HL-60 (cell line): ENCODE data around the gene DNMT1.

Experiments
- DNase-seq, 2 experiments: peaks; one replicate each; pipeline ENCODE4 v3.0.0-alpha.2; 2010 to 2020; ENCODE audit warnings: low read depth in 1 of 2, low spot score in 1 of 2
- H3K27ac ChIP-seq: fragments of 250-450 bp; sonication (Bioruptor Pico); replicated peaks from 2 replicates; pipeline ENCODE4 v1.5.1; 2020; ENCODE audit warnings: mild to moderate bottlenecking, moderate library complexity
- H3K27me3 ChIP-seq: fragments of 250-450 bp; sonication (Bioruptor Pico); 2 replicates; pipeline ENCODE4 v1.5.1; 2021; ENCODE audit warnings: mild to moderate bottlenecking, moderate library complexity; ENCODE audit not compliant: insufficient read depth, poor library complexity, severe bottlenecking
- H3K4me3 ChIP-seq: replicated peaks from 2 replicates; pipeline ENCODE4 v1.5.1; 2011; ENCODE audit warnings: mild to moderate bottlenecking, control low read depth, low read length; ENCODE audit not compliant: insufficient read depth
- GABPA ChIP-seq: IDR thresholded peaks from 2 replicates; pipeline ENCODE4 v1.6.1; 2012; ENCODE audit warnings: low read depth
- POLR2AphosphoS5 ChIP-seq: IDR thresholded peaks from 2 replicates; pipeline ENCODE4 v1.6.1; 2012; ENCODE audit warnings: low read depth
- SPI1 ChIP-seq: IDR thresholded peaks from 2 replicates; pipeline ENCODE4 v1.6.1; 2012; ENCODE audit warnings: low read depth, mild to moderate bottlenecking, borderline replicate concordance
- TF ChIP-seq, protein P1 (sequence below): IDR thresholded peaks from 2 replicates; pipeline ENCODE4 v1.6.1; 2012; ENCODE audit warnings: low read depth; ENCODE audit not compliant: insufficient replicate concordance
- TF ChIP-seq, protein P2 (sequence below): IDR thresholded peaks from one replicate; pipeline ENCODE4 v1.5.1; 2011; ENCODE audit warnings: low read length, control low read depth, inconsistent platforms; ENCODE audit not compliant: insufficient read depth

DNMT1 gene

DNA sequence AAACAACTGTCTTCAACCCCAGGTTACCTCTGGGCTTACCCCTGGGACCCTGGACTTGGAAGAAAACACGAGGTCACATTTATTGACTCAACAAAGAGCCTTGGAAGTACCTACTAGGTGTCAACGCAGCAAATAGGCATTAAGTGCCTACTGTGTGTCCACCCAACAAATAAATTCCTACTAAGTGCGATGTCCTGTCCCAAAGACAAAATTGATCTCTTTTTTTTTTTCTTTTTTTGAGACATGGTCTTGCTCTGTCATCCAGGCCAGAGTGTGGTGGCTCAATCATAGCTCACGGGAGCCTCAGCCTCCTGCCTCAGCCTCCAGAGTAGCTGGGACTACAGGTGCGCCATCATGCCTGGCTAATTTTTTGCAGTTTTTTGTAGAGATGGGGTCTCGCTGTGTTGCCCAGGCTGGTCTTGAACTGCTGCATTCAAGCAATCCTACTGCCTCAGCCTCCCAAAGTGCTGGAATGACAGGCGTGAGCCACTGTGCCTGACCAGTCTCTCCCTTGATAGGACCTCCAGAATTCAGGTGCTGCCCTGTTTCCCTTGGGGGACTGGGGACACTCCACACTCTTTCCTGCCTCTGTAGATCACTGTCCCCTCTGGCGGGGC, 37.0 kb upstream of the DNMT1 start:
- no peak for TF ChIP-seq GABPA
- TF ChIP-seq POLR2AphosphoS5: no peak
- TF ChIP-seq, protein P1, sequence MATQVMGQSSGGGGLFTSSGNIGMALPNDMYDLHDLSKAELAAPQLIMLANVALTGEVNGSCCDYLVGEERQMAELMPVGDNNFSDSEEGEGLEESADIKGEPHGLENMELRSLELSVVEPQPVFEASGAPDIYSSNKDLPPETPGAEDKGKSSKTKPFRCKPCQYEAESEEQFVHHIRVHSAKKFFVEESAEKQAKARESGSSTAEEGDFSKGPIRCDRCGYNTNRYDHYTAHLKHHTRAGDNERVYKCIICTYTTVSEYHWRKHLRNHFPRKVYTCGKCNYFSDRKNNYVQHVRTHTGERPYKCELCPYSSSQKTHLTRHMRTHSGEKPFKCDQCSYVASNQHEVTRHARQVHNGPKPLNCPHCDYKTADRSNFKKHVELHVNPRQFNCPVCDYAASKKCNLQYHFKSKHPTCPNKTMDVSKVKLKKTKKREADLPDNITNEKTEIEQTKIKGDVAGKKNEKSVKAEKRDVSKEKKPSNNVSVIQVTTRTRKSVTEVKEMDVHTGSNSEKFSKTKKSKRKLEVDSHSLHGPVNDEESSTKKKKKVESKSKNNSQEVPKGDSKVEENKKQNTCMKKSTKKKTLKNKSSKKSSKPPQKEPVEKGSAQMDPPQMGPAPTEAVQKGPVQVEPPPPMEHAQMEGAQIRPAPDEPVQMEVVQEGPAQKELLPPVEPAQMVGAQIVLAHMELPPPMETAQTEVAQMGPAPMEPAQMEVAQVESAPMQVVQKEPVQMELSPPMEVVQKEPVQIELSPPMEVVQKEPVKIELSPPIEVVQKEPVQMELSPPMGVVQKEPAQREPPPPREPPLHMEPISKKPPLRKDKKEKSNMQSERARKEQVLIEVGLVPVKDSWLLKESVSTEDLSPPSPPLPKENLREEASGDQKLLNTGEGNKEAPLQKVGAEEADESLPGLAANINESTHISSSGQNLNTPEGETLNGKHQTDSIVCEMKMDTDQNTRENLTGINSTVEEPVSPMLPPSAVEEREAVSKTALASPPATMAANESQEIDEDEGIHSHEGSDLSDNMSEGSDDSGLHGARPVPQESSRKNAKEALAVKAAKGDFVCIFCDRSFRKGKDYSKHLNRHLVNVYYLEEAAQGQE: no peak
- TF ChIP-seq, protein P2, sequence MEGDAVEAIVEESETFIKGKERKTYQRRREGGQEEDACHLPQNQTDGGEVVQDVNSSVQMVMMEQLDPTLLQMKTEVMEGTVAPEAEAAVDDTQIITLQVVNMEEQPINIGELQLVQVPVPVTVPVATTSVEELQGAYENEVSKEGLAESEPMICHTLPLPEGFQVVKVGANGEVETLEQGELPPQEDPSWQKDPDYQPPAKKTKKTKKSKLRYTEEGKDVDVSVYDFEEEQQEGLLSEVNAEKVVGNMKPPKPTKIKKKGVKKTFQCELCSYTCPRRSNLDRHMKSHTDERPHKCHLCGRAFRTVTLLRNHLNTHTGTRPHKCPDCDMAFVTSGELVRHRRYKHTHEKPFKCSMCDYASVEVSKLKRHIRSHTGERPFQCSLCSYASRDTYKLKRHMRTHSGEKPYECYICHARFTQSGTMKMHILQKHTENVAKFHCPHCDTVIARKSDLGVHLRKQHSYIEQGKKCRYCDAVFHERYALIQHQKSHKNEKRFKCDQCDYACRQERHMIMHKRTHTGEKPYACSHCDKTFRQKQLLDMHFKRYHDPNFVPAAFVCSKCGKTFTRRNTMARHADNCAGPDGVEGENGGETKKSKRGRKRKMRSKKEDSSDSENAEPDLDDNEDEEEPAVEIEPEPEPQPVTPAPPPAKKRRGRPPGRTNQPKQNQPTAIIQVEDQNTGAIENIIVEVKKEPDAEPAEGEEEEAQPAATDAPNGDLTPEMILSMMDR: no peak
- no peak for TF ChIP-seq SPI1
- no peaks in the 10 kb centered on the region for H3K27me3 ChIP-seq
- DNase-seq: no peak
- no peak overlapping the region for H3K27ac ChIP-seq
- peak overlapping the region; percentile 73 for H3K4me3 ChIP-seq

DNA sequence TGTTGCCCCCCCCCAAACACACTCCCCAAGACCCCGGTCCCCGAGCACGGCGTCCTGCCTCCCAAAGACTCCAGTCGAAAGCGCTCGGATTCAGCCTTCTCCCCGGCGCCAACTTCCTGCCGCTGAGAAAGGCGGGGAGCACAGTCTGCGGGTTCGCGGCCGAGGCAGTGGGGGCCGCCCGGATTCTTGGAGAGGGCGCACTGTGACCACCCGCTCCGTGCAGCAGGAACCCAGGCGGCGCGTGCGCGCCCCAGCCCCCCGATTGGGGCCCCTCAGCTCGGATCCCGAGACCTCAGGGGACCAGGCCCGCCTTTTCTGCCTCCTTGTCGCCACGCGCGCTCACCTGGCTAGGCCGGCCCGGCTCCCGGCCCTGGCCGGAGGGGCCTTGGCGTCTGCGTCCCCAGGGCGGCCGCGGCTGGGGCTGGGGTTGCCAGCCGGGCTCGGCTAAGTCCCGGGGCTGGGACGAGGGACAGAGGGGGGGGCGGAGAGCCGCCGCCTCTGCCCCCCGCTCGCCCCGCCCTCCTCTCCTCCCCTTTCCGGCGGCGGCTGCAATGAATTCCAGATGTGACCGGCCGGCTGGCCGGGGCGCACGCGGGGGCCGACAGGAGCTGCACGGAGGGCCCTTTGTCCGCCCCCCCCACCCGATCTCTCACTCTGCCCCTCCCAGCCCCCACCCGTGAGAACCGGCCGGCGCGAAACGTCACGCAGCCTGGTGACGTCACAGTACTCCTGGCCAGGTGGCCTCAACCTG, 36.3 kb upstream of the DNMT1 start, which contains the start of gene S1PR2:
TSS of gene S1PR2 (minus strand) at position 471 of the 751 bp plus-strand sequence. CDS start 6,426 bp downstream, outside the sequence.
- Histone ChIP-seq H3K27me3 (no peaks in the 10 kb centered on the region), H3K4me3 (peak within 1 kb of the TSS; percentile 73), H3K27ac (peak within 1 kb of the TSS; percentile 57)
- DNase-seq: peak; percentile 51
- TF ChIP-seq, protein P2: no peak

DNA sequence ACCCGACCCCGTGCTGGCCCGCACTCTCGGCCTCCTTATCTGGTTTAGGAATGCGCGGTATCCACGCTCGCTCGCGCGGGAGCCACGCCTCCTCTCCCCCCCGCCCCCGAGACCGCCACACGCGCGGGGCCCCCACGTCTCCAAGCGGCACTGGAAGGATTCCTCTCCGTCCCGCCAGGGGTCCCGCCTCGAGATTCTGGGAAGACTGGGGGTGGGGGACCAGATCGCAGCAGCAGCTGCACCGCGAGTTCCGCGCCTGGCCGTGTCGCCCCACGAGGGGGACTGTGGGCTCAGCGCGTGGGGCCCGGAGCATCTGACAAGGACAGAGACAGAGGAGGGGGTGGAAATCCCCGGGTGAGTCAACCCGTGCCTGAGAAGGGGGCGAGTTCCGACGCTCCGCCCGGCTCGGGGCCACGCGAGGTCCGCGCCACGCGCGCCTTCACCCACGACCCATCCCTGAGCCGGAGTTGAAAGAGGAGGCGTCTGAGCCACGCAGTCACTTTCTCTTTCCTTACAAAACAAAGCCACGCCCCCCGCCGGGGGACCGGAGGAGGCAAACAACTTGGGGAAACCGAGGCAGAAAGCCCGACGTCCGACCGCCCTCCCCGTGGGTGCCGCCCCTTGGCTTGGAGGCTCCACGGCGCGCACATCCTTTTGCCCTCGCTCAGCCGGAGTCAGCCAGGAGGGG, 35.6 kb upstream of the DNMT1 start:
- Histone ChIP-seq H3K4me3 (peak overlapping the region; percentile 73), H3K27ac (peak overlapping the region; percentile 57; the same call in 1 of the 2 replicates), H3K27me3 (no peaks in the 10 kb centered on the region)
- DNase-seq: no peak
- TF ChIP-seq SPI1: no peak
- TF ChIP-seq, protein P1: no peak

DNA sequence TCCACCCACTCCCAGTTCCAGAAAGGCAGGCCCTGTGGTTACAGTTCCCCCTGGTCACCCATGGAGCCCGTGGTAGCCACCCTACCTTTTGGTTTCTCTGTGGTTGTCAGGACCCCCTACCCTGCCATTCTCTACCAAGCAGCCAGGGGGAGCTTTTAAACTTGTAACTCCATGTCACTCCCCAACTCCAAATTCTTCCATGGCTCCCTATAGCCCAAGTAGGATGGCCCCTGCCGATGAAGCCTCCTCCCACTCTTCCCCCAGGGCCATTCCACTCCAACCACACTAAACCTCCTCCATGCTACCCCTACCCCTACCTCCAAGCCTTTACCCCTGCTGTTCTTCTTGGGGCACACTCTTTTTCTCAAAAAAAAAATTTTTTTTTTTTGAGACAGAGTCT, 34.2 kb upstream of the DNMT1 start:
- TF ChIP-seq GABPA: no peak
- TF ChIP-seq, protein P2: peak; percentile 3
- no peak for TF ChIP-seq POLR2AphosphoS5
- no peak overlapping the region for H3K4me3 ChIP-seq
- peak in 1 of 2 experiments; percentile 33 for DNase-seq
- no peaks in the 10 kb centered on the region for H3K27me3 ChIP-seq
- no peak overlapping the region for H3K27ac ChIP-seq
